ENCODE data around the gene ABR. TPM values are rescaled to one million over a fixed set of nuclear protein-coding genes. Genes with fewer than 3 reads are reported as not detected.
A peak's percentile ranks its signal among the peaks of the same experiment; 100 is the strongest.

The ABR gene
- total RNA-seq, 2 donors from 2014 or later = 80.7 to 82.7 TPM

GRCh38 chr17:1056761-1057160 lies 123.0 kb downstream of the ABR start:
- no peaks in the 10 kb centered on the region for H3K36me3 ChIP-seq
- WGBS = 32% methylated on average over 10 of the region's 10 CpGs

GRCh38 chr17:1055751-1056645 lies 123.8 kb downstream of the ABR start:
- Histone ChIP-seq H3K27me3 (replicated peaks; ENCODE audit: insufficient read depth) (no peaks in the 10 kb centered on the region), H3K27ac (peak overlapping the region; percentile 36 to 70), H3K9me3 (no peaks in the 10 kb centered on the region), H3K4me3 (no peak overlapping the region), H3K36me3 (no peaks in the 10 kb centered on the region), H3K4me1 (replicated peaks) (peaks cover 6% of the 10 kb centered on the region)
- peak; percentile 64 to 86 (median 78) for TF ChIP-seq CTCF (IDR thresholded peaks at IDR 0.05)
- peak; percentile 31 for TF ChIP-seq POLR2AphosphoS5 (IDR thresholded peaks at IDR 0.05)
- TF ChIP-seq POLR2A (IDR thresholded peaks at IDR 0.05) = no peak
- intact Hi-C loops (cut with DNase I) = loop anchor here (5.0 kb wide), 2 partner anchors 49 to 264 kb away; no protein-coding TSS in a partner anchor
- whole genome bisulfite sequencing = 51% methylated on average over 22 of the region's 22 CpGs
- DNase-seq (ENCODE audit: low spot score) = peak; percentile 64

More at GRCh38 chr17:1056761-1057160, 123.0 kb downstream of the ABR start:
- TF ChIP-seq CTCF (IDR thresholded peaks at IDR 0.05) (no peak), POLR2AphosphoS5 (IDR thresholded peaks at IDR 0.05) (peak; percentile 59)
- H3K4me1 ChIP-seq (replicated peaks) = peaks cover 6% of the 10 kb centered on the region
- no peaks in the 10 kb centered on the region for H3K9me3 ChIP-seq
- H3K27me3 ChIP-seq (replicated peaks; ENCODE audit: insufficient read depth) = no peaks in the 10 kb centered on the region
- intact Hi-C loops (cut with DNase I) = loop anchor here (5.0 kb wide), 2 partner anchors 49 to 264 kb away; no protein-coding TSS in a partner anchor
- H3K27ac ChIP-seq = peak overlapping the region; percentile 36 to 70
- peak; percentile 59 for DNase-seq (ENCODE audit: low spot score)
- no peak overlapping the region for H3K4me3 ChIP-seq

- no peak for DNase-seq (ENCODE audit: low spot score)
- 93% methylated on average over 16 of the region's 16 CpGs for WGBS
- intact Hi-C loops (cut with DNase I) = loop anchor here (5.0 kb wide), 2 partner anchors 48 to 263 kb away; no protein-coding TSS in a partner anchor
- H3K4me3 ChIP-seq = no peak overlapping the region
- peaks cover 6% of the 10 kb centered on the region for H3K4me1 ChIP-seq (replicated peaks)
- TF ChIP-seq POLR2A (IDR thresholded peaks at IDR 0.05) (no peak), POLR2AphosphoS5 (IDR thresholded peaks at IDR 0.05) (no peak), CTCF (IDR thresholded peaks at IDR 0.05) (no peak)
- H3K36me3 ChIP-seq = no peaks in the 10 kb centered on the region
- H3K9me3 ChIP-seq = no peaks in the 10 kb centered on the region
- no peaks in the 10 kb centered on the region for H3K27me3 ChIP-seq (replicated peaks; ENCODE audit: insufficient read depth)
- no peak overlapping the region for H3K27ac ChIP-seq
These were observed 124.5 kb downstream of the ABR start for GRCh38 chr17:1055231-1055630.

- TF ChIP-seq POLR2AphosphoS5 (IDR thresholded peaks at IDR 0.05) = no peak
- TF ChIP-seq CTCF (IDR thresholded peaks at IDR 0.05) = no peak
- TF ChIP-seq POLR2A (IDR thresholded peaks at IDR 0.05) = no peak
- Histone ChIP-seq H3K36me3 (no peaks in the 10 kb centered on the region), H3K27ac (no peak overlapping the region), H3K27me3 (replicated peaks; ENCODE audit: insufficient read depth) (no peaks in the 10 kb centered on the region), H3K4me1 (replicated peaks) (peaks cover 6% of the 10 kb centered on the region), H3K4me3 (no peak overlapping the region), H3K9me3 (no peaks in the 10 kb centered on the region)
- no peak for DNase-seq (ENCODE audit: low spot score)
- intact Hi-C loops (cut with DNase I) = loop anchor here (5.0 kb wide), 2 partner anchors 47 to 262 kb away; no protein-coding TSS in a partner anchor
- WGBS = 91% methylated on average over 4 of the region's 4 CpGs
These were observed 125.1 kb downstream of the ABR start for GRCh38 chr17:1054656-1055055.

Data from prostate gland (tissue), 2 donors.